Measurements from ENCODE around the gene HIBADH.

The HIBADH gene

GRCh38 chr7:27605283-27605682 lies 57.4 kb downstream of the HIBADH start:
- CTCF ChIA-PET, result interaction anchor here (0.6 to 5.7 kb wide), 30 partner anchors 9 to 491 kb away, joined by 3 to 34 read pairs (median 4); no protein-coding TSS in a partner anchor
- no peak overlapping the region for H3K4me3 ChIP-seq (ENCODE audit: low read depth, low read length)
- no peak for TF ChIP-seq CTCF (IDR thresholded peaks at IDR 0.05; ENCODE audit: insufficient read depth, low read length, missing control alignments)
- POLR2A ChIA-PET, result no interaction called here
- DNase-seq (ENCODE audit: low read depth, low spot score), result no peak

DNA sequence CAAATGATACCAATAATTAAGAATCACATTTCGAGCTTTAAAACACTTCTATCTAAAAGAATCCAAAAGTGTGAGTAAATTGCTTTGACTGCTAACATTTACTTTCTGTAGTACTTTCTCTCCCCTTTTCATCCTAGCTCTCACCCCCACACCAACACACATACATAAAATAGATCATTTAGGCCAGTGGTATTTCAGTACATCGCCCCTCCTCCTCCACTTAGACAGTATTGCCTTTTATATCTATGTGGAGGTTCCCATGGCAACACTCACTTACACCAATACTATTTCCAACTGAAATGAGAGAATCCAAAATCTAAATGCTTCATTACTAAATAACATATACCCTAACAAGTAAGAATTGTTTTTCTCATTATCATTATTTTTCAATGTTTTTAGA lies 58.9 kb downstream of the HIBADH start:
- no peak for TF ChIP-seq CTCF (IDR thresholded peaks at IDR 0.05; ENCODE audit: insufficient read depth, low read length, missing control alignments)
- no peak for DNase-seq (ENCODE audit: low read depth, low spot score)
- ChIA-PET POLR2A (no interaction called here), CTCF (interaction anchor here (0.9 to 5.7 kb wide), 6 partner anchors 9 to 409 kb away, joined by 3 to 34 read pairs (median 15); no protein-coding TSS in a partner anchor)
- H3K4me3 ChIP-seq (ENCODE audit: low read depth, low read length), result no peak overlapping the region

DNA sequence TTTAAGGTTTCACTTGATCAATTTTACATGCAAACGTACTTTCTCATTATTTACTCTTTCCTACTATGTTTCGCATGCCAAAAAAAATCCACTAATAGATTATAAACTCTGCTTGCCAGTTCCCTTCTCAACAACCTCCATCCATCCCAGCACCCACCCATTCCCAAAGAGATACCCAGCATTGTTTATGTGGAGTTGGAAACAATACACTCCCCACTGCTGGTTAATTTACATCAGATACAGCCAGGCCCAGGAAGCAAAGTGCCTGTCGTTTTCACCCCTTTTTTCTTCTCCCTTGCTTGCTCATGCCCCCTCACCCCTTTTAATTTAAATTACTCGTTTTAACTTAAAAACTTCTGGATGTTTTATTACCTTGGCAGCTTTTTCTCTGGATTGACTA lies 59.9 kb downstream of the HIBADH start:
- ChIA-PET CTCF (interaction anchor here (0.9 to 5.7 kb wide), 4 partner anchors 28 to 407 kb away, joined by 3 to 34 read pairs (median 12); no protein-coding TSS in a partner anchor), POLR2A (no interaction called here)
- H3K4me3 ChIP-seq (ENCODE audit: low read depth, low read length), result no peak overlapping the region
- DNase-seq (ENCODE audit: low read depth, low spot score), result no peak
- no peak for TF ChIP-seq CTCF (IDR thresholded peaks at IDR 0.05; ENCODE audit: insufficient read depth, low read length, missing control alignments)

- H3K4me3 ChIP-seq (ENCODE audit: low read depth, low read length), result no peak overlapping the region
- DNase-seq (ENCODE audit: low read depth, low spot score), result no peak
- CTCF ChIA-PET, result interaction anchor here (0.8 to 1.0 kb wide), 2 partner anchors 23 to 25 kb away, joined by 3 to 4 read pairs; no protein-coding TSS in a partner anchor
- TF ChIP-seq CTCF (IDR thresholded peaks at IDR 0.05; ENCODE audit: insufficient read depth, low read length, missing control alignments), result no peak
- POLR2A ChIA-PET, result no interaction called here
These were observed 61.5 kb downstream of the HIBADH start for GRCh38 chr7:27601217-27601616.

- CTCF ChIA-PET, result interaction anchor here (1.0 to 1.3 kb wide), 2 partner anchors 24 to 404 kb away, joined by 3 to 4 read pairs; no protein-coding TSS in a partner anchor
- POLR2A ChIA-PET, result no interaction called here
- no peak for TF ChIP-seq CTCF (IDR thresholded peaks at IDR 0.05; ENCODE audit: insufficient read depth, low read length, missing control alignments)
- DNase-seq (ENCODE audit: low read depth, low spot score), result no peak
- H3K4me3 ChIP-seq (ENCODE audit: low read depth, low read length), result no peak overlapping the region
These were observed 62.4 kb downstream of the HIBADH start for GRCh38 chr7:27600247-27600646.

DNA sequence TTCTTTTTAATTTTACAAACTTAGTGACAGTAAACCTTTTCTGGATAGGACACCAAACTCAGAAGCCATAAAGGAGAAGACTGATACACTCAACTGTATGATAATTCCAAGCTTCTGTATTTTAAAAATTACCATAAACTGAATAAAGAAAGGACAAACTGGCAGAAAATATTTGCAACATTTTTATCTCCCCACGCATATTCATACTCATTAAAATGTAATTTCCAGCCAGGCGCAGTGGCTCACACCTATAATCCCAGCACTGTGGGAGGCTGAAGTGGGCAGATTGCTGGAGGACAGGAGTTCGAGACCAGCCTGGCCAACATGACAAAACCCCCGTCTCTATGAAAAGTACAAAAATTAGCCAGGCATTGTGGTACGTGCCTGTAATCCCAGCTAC lies 67.7 kb downstream of the HIBADH start:
- DNase-seq (ENCODE audit: low read depth, low spot score), result no peak
- ChIA-PET POLR2A (no interaction called here), CTCF (interaction anchor here (1.7 kb wide), 1 partner anchor 9 kb away, joined by 10 read pairs; no protein-coding TSS in a partner anchor)
- no peak overlapping the region for H3K4me3 ChIP-seq (ENCODE audit: low read depth, low read length)
- no peak for TF ChIP-seq CTCF (IDR thresholded peaks at IDR 0.05; ENCODE audit: insufficient read depth, low read length, missing control alignments)
